Measurements from ENCODE around the gene PDZRN4.

PDZRN4 gene

DNA sequence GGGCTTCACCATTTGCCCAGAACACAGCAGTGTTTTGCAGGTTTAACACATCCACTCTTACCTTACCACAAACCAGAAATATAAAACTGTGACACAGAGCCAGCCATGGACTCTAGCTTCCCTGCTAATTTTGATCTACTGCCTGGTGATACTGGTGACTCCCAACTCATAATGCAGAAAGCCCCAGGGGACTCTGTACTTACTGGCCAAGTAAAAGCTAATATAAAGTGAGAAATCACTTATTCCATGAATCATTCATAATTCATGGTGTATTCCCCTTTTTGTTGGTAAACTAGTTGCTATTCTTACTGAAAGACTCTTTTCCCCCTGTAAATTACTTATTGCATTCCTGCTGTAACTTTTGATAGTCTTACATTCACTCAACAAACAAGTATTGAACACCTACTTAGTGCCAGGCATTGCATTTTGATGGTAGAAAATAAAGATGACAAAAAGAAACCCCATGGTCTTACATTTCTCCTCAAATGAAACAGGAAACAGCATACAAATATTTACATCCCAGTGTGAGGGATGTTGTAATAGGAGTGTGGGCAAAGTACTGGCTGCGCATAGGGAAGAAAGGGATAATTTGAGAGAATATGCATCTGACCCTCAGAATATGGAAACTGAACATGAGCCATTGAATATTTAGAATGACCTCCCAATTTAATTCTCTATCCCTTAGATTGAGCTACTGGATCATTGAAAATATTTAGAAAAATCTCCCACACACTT, 279.6 kb downstream of the PDZRN4 start:
- no peaks in the 10 kb centered on the region for H3K9me2 ChIP-seq (replicated peaks; ENCODE audit: low read depth, low read length)
- H3K36me3 ChIP-seq (ENCODE audit: insufficient read depth, low read length), result no peaks in the 10 kb centered on the region
- no peaks in the 10 kb centered on the region for H3F3A ChIP-seq (ENCODE audit: low read depth)
- no peak overlapping the region; the same call in 1 of the 2 replicates for H2AFZ ChIP-seq (ENCODE audit: low read length)
- peaks cover 24% of the 10 kb centered on the region for H3K4me1 ChIP-seq (ENCODE audit: insufficient read depth, low read length, poor library complexity, severe bottlenecking)
- H3K27me3 ChIP-seq (ENCODE audit: insufficient read depth, low read length, poor library complexity, severe bottlenecking), result no peaks in the 10 kb centered on the region
- no peaks in the 10 kb centered on the region for H3K79me2 ChIP-seq (ENCODE audit: insufficient read depth, low read length)
- H3K4me3 ChIP-seq (ENCODE audit: low read length, poor library complexity, severe bottlenecking), result no peak overlapping the region
- no peaks in the 10 kb centered on the region for H4K20me1 ChIP-seq (ENCODE audit: insufficient read depth, low read length, poor library complexity, severe bottlenecking)
- no peak overlapping the region for H3K4me2 ChIP-seq (ENCODE audit: low read depth, low read length, poor library complexity, severe bottlenecking)
- H3K9ac ChIP-seq (ENCODE audit: low read depth, low read length, poor library complexity, severe bottlenecking), result no peak overlapping the region
- H3K9me3 ChIP-seq (ENCODE audit: insufficient read depth, low read depth, low read length), result no peaks in the 10 kb centered on the region
- TF ChIP-seq, protein P1, sequence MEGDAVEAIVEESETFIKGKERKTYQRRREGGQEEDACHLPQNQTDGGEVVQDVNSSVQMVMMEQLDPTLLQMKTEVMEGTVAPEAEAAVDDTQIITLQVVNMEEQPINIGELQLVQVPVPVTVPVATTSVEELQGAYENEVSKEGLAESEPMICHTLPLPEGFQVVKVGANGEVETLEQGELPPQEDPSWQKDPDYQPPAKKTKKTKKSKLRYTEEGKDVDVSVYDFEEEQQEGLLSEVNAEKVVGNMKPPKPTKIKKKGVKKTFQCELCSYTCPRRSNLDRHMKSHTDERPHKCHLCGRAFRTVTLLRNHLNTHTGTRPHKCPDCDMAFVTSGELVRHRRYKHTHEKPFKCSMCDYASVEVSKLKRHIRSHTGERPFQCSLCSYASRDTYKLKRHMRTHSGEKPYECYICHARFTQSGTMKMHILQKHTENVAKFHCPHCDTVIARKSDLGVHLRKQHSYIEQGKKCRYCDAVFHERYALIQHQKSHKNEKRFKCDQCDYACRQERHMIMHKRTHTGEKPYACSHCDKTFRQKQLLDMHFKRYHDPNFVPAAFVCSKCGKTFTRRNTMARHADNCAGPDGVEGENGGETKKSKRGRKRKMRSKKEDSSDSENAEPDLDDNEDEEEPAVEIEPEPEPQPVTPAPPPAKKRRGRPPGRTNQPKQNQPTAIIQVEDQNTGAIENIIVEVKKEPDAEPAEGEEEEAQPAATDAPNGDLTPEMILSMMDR (conservative IDR thresholded peaks at IDR 0.05; ENCODE audit: low read length), result no peak
- TF ChIP-seq EZH2phosphoT487 (IDR thresholded peaks at IDR 0.05; ENCODE audit: borderline replicate concordance), result no peak

DNA sequence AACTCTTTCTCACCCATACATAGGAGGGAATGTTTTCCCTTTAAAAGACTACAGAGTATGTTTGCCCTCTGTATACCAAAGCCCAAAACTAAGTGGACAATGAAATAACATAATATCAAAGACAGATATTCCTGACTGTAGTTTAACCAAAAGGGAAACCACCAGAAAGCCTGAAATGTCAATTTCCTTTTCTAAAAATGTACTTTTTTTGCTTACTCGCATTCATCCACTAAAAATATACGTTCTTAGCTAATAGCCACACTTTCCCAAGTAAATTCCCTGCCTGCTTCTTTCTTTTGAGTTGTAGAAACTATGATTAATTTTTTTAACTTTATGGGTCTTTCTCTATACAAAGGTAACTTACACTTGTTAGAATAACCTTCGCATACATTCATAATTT, 280.2 kb downstream of the PDZRN4 start:
- Histone ChIP-seq H3K4me3 (ENCODE audit: low read length, poor library complexity, severe bottlenecking) (no peak overlapping the region), H2AFZ (ENCODE audit: low read length) (no peak overlapping the region; the same call in 1 of the 2 replicates), H3K4me2 (ENCODE audit: low read depth, low read length, poor library complexity, severe bottlenecking) (no peak overlapping the region)

DNA sequence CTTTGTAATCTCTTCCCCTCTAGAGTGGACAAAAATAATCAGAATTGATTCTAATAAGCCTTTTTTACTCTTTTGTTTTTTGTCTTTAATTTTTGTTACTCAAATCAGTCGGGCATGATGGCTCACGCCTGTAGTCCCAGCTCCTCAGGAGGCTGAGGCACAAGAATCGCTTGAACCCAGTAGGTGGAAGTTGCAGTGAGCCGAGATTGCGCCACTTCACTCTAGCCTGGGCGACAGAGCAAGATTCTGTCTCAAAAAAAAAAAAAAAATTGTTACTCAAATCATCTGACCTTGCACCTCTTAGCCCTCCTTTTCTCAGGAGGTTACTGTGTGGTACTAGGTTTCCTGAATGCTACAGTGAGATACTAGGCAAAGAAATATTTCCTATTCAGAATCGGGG, 280.6 kb downstream of the PDZRN4 start:
- Histone ChIP-seq H3K4me2 (ENCODE audit: low read depth, low read length, poor library complexity, severe bottlenecking) (no peak overlapping the region), H3K9ac (ENCODE audit: low read depth, low read length, poor library complexity, severe bottlenecking) (no peak overlapping the region), H3K9me2 (replicated peaks; ENCODE audit: low read depth, low read length) (no peaks in the 10 kb centered on the region)

More for the DNA sequence above, 280.2 kb downstream of the PDZRN4 start:
- H3K36me3 ChIP-seq (ENCODE audit: insufficient read depth, low read length), result no peaks in the 10 kb centered on the region
- H3F3A ChIP-seq (ENCODE audit: low read depth), result no peaks in the 10 kb centered on the region
- H3K9ac ChIP-seq (ENCODE audit: low read depth, low read length, poor library complexity, severe bottlenecking), result no peak overlapping the region
- no peak for TF ChIP-seq EZH2phosphoT487 (IDR thresholded peaks at IDR 0.05; ENCODE audit: borderline replicate concordance)
- TF ChIP-seq, protein P1 (conservative IDR thresholded peaks at IDR 0.05; ENCODE audit: low read length), result no peak
- H3K27me3 ChIP-seq (ENCODE audit: insufficient read depth, low read length, poor library complexity, severe bottlenecking), result no peaks in the 10 kb centered on the region
- no peaks in the 10 kb centered on the region for H3K9me3 ChIP-seq (ENCODE audit: insufficient read depth, low read depth, low read length)
- H3K79me2 ChIP-seq (ENCODE audit: insufficient read depth, low read length), result no peaks in the 10 kb centered on the region
- H4K20me1 ChIP-seq (ENCODE audit: insufficient read depth, low read length, poor library complexity, severe bottlenecking), result no peaks in the 10 kb centered on the region
- peaks cover 24% of the 10 kb centered on the region for H3K4me1 ChIP-seq (ENCODE audit: insufficient read depth, low read length, poor library complexity, severe bottlenecking)
- H3K9me2 ChIP-seq (replicated peaks; ENCODE audit: low read depth, low read length), result no peaks in the 10 kb centered on the region

More for the DNA sequence above, 280.6 kb downstream of the PDZRN4 start:
- Histone ChIP-seq H3K36me3 (ENCODE audit: insufficient read depth, low read length) (no peaks in the 10 kb centered on the region), H3K4me3 (ENCODE audit: low read length, poor library complexity, severe bottlenecking) (no peak overlapping the region), H3K9me3 (ENCODE audit: insufficient read depth, low read depth, low read length) (no peaks in the 10 kb centered on the region), H2AFZ (ENCODE audit: low read length) (no peak overlapping the region), H3K27me3 (ENCODE audit: insufficient read depth, low read length, poor library complexity, severe bottlenecking) (no peaks in the 10 kb centered on the region), H3F3A (ENCODE audit: low read depth) (no peaks in the 10 kb centered on the region), H3K4me1 (ENCODE audit: insufficient read depth, low read length, poor library complexity, severe bottlenecking) (peaks cover 24% of the 10 kb centered on the region), H4K20me1 (ENCODE audit: insufficient read depth, low read length, poor library complexity, severe bottlenecking) (no peaks in the 10 kb centered on the region), H3K79me2 (ENCODE audit: insufficient read depth, low read length) (no peaks in the 10 kb centered on the region)
- TF ChIP-seq, protein P1 (conservative IDR thresholded peaks at IDR 0.05; ENCODE audit: low read length), result no peak
- TF ChIP-seq EZH2phosphoT487 (IDR thresholded peaks at IDR 0.05; ENCODE audit: borderline replicate concordance), result no peak
